ENCODE results near the gene PYGB.
"Not testable (repeated sequence)": the region's sequence is repeated elsewhere in the genome, so short reads cannot be mapped to it uniquely, and the experiment has no call there.

PYGB gene

GRCh38 chr20:25236450-25237304 is 11.2 kb upstream of the PYGB start:
- peak overlapping the region; percentile 99 to 100 for H3K27ac Mint-ChIP-seq
- peaks cover 33% of the 10 kb centered on the region for H3K4me1 Mint-ChIP-seq
- H3K27me3 Mint-ChIP-seq = peaks cover 37% of the 10 kb centered on the region
- ATAC-seq = no peak
- no peak for DNase-seq
- H3K9me3 Mint-ChIP-seq = no peaks in the 10 kb centered on the region
- peak overlapping the region in 1 of 2 donors; percentile 81 for H3K4me3 Mint-ChIP-seq

GRCh38 chr20:25237610-25238318 is 10.1 kb upstream of the PYGB start:
- Mint-ChIP-seq H3K27ac (peak overlapping the region; percentile 99 to 100), H3K9me3 (no peaks in the 10 kb centered on the region), H3K4me1 (peaks cover 33% of the 10 kb centered on the region), H3K27me3 (peaks cover 47% of the 10 kb centered on the region), H3K4me3 (peak overlapping the region; percentile 81 to 84)
- DNase-seq (peak; percentile 76 to 88), ATAC-seq (peak; percentile 97)

GRCh38 chr20:25238319-25239037 is 9.4 kb upstream of the PYGB start:
- H3K4me3 Mint-ChIP-seq = peak overlapping the region; percentile 81 to 84
- peak overlapping the region; percentile 99 to 100 for H3K27ac Mint-ChIP-seq
- ATAC-seq (peak; percentile 9), DNase-seq (no peak)
- no peaks in the 10 kb centered on the region for H3K9me3 Mint-ChIP-seq
- H3K4me1 Mint-ChIP-seq = peaks cover 33% of the 10 kb centered on the region
- peaks cover 47% of the 10 kb centered on the region for H3K27me3 Mint-ChIP-seq

- Mint-ChIP-seq H3K27ac (peak overlapping the region; percentile 99 to 100), H3K4me3 (peak overlapping the region in 1 of 2 donors; percentile 81), H3K4me1 (peaks cover 33% of the 10 kb centered on the region), H3K9me3 (no peaks in the 10 kb centered on the region), H3K27me3 (peaks cover 40% of the 10 kb centered on the region)
- ATAC-seq (no peak), DNase-seq (no peak)
Measured at GRCh38 chr20:25239387-25240370, 8.2 kb upstream of the PYGB start.

GRCh38 chr20:25240851-25241658 is 6.8 kb upstream of the PYGB start:
- H3K27me3 Mint-ChIP-seq = peaks cover 31% of the 10 kb centered on the region
- not testable (repeated sequence) for H3K9me3 Mint-ChIP-seq, ATAC-seq, H3K4me3 Mint-ChIP-seq, DNase-seq
- peak overlapping the region in 1 of 2 donors; percentile 56 for H3K27ac Mint-ChIP-seq
- peaks cover 41% of the 10 kb centered on the region for H3K4me1 Mint-ChIP-seq

GRCh38 chr20:25241659-25241955 is 6.3 kb upstream of the PYGB start:
- peaks cover 30% of the 10 kb centered on the region for H3K27me3 Mint-ChIP-seq
- DNase-seq, ATAC-seq, H3K4me3 Mint-ChIP-seq, H3K9me3 Mint-ChIP-seq: not testable (repeated sequence)
- peak overlapping the region in 1 of 2 donors; percentile 51 for H3K27ac Mint-ChIP-seq
- H3K4me1 Mint-ChIP-seq = peaks cover 46% of the 10 kb centered on the region

GRCh38 chr20:25242231-25242630 is 5.7 kb upstream of the PYGB start:
- no peak overlapping the region for H3K4me3 Mint-ChIP-seq
- peaks cover 46% of the 10 kb centered on the region for H3K4me1 Mint-ChIP-seq
- no peaks in the 10 kb centered on the region for H3K9me3 Mint-ChIP-seq
- H3K27me3 Mint-ChIP-seq = peaks cover 30% of the 10 kb centered on the region
- ATAC-seq = no peak
- DNase-seq = no peak
- H3K27ac Mint-ChIP-seq = peak overlapping the region in 1 of 2 donors; percentile 67

- H3K9me3 Mint-ChIP-seq = no peaks in the 10 kb centered on the region
- H3K4me1 Mint-ChIP-seq = peaks cover 35% of the 10 kb centered on the region
- no peak overlapping the region for H3K4me3 Mint-ChIP-seq
- H3K27ac Mint-ChIP-seq = no peak overlapping the region
- ATAC-seq (no peak), DNase-seq (no peak)
- peaks cover 30% of the 10 kb centered on the region for H3K27me3 Mint-ChIP-seq
Measured at GRCh38 chr20:25243416-25243979, 4.4 kb upstream of the PYGB start.

- peaks cover 30% of the 10 kb centered on the region for H3K27me3 Mint-ChIP-seq
- ATAC-seq (no peak), DNase-seq (no peak)
- peaks cover 31% of the 10 kb centered on the region for H3K4me1 Mint-ChIP-seq
- no peaks in the 10 kb centered on the region for H3K9me3 Mint-ChIP-seq
- no peak overlapping the region for H3K4me3 Mint-ChIP-seq
- H3K27ac Mint-ChIP-seq = no peak overlapping the region
Measured at GRCh38 chr20:25244976-25245375, 2.9 kb upstream of the PYGB start.

- no peak overlapping the region for H3K4me3 Mint-ChIP-seq
- peaks cover 30% of the 10 kb centered on the region for H3K27me3 Mint-ChIP-seq
- peak overlapping the region in 1 of 2 donors; percentile 73 for H3K27ac Mint-ChIP-seq
- ATAC-seq (no peak), DNase-seq (no peak)
- H3K4me1 Mint-ChIP-seq = peaks cover 36% of the 10 kb centered on the region
- no peaks in the 10 kb centered on the region for H3K9me3 Mint-ChIP-seq
Measured at GRCh38 chr20:25245461-25245860, 2.4 kb upstream of the PYGB start.

GRCh38 chr20:25246182-25246999 is 1.5 kb upstream of the PYGB start:
- Mint-ChIP-seq H3K27ac (peak overlapping the region; percentile 33 to 44), H3K27me3 (peaks cover 23% of the 10 kb centered on the region), H3K4me1 (peaks cover 45% of the 10 kb centered on the region), H3K4me3 (peak overlapping the region; percentile 88 to 94), H3K9me3 (no peaks in the 10 kb centered on the region)
- DNase-seq = no peak
- peak; percentile 9 for ATAC-seq

GRCh38 chr20:25247000-25247517 is 826 bp upstream of the PYGB start:
- peak overlapping the region; percentile 40 to 86 for H3K27ac Mint-ChIP-seq
- DNase-seq = no peak
- peaks cover 52% of the 10 kb centered on the region for H3K4me1 Mint-ChIP-seq

GRCh38 chr20:25247518-25247955 is 348 bp upstream of the PYGB start:
- H3K27me3 Mint-ChIP-seq = peaks cover 11% of the 10 kb centered on the region
- H3K27ac Mint-ChIP-seq = peak overlapping the region; percentile 40 to 86
- peak; percentile 55 for ATAC-seq
- peak overlapping the region; percentile 88 to 94 for H3K4me3 Mint-ChIP-seq
- no peaks in the 10 kb centered on the region for H3K9me3 Mint-ChIP-seq
- DNase-seq = peak in 1 of 2 donors; percentile 40
- H3K4me1 Mint-ChIP-seq = peaks cover 57% of the 10 kb centered on the region

More at GRCh38 chr20:25247000-25247517, 826 bp upstream of the PYGB start:
- peak overlapping the region; percentile 88 to 94 for H3K4me3 Mint-ChIP-seq
- ATAC-seq = peak; percentile 1
- H3K27me3 Mint-ChIP-seq = peaks cover 16% of the 10 kb centered on the region
- H3K9me3 Mint-ChIP-seq = no peaks in the 10 kb centered on the region

Data from stimulated activated naive CD8-positive, alpha-beta T cell treated with anti-CD3 and anti-CD28 coated beads, Interleukin-15, amount 100 ng/mL, for 72 hours (primary cell).